A549 (cell line): ENCODE results near the gene UFD1. TPM values are rescaled to one million over a fixed set of nuclear protein-coding genes. Genes with fewer than 3 reads are reported as not detected.

ENCODE experiments used
- ATAC-seq, 2 experiments: fragments of 200-7000 bp in 1 of 2; fragments of >200 bp in 1 of 2; cut with Nextera tagmentation in 1 of 2; cut with Tn5 transposase in 1 of 2; 3 replicates each; pipeline versions ENCODE4 v1.8.0 to v1.9.1; 2018 to 2020; ENCODE audit warnings: mild to moderate bottlenecking in 1 of 2, moderate library complexity in 1 of 2
- CTCF ChIA-PET: fragments of 300-600 bp; sonication (Branson Sonifier 250); formaldehyde crosslinking; extraction: SDS; loops from one replicate; lab custom pipeline; 2021; ENCODE audit warnings: antibody characterized with exemption, inconsistent platforms; lab: Yijun Ruan, JAX
- POLR2A ChIA-PET: fragments of 350-600 bp; formaldehyde crosslinking; extraction: SDS; loops from one replicate; lab custom pipeline; 2021; ENCODE audit warnings: antibody characterized with exemption, inconsistent platforms; lab: Yijun Ruan, JAX
- DNase-seq, 2 experiments: peaks; one replicate each; pipeline versions ENCODE4 v3.0.0 to v3.0.0-alpha.2; 2011 to 2016; ENCODE audit warnings: low read depth in 1 of 2, low spot score in 1 of 2
- FAIRE-seq: peaks from 2 replicates; lab custom pipeline; 2011; peaks lifted over from hg19 to GRCh38; lab: Jason Lieb, UNC
- H3K27ac ChIP-seq, 2 experiments: fragments of >200 bp; sonication (Bioruptor Twin); formaldehyde crosslinking; 3 replicates each; pipeline ENCODE4 v1.5.1; 2016 to 2017
- H3K4me1 ChIP-seq: fragments of >200 bp; sonication (Bioruptor Twin); formaldehyde crosslinking; 3 replicates; pipeline ENCODE4 v1.6.1; 2016
- H3K4me2 ChIP-seq: fragments of >200 bp; sonication (Bioruptor Twin); formaldehyde crosslinking; 3 replicates; pipeline ENCODE4 v1.6.1; 2016
- H3K4me3 ChIP-seq: fragments of >200 bp; sonication (Bioruptor Twin); formaldehyde crosslinking; 3 replicates; pipeline ENCODE4 v1.5.1; 2016
- H3K9me3 ChIP-seq: fragments of >200 bp; sonication (Bioruptor Twin); formaldehyde crosslinking; 3 replicates; pipeline ENCODE4 v1.6.1; 2016
- CBX8 ChIP-seq: fragments of 200-600 bp; sonication (generic); IDR thresholded peaks from 2 replicates; pipeline ENCODE4 v1.6.1; 2016
- EHF ChIP-seq: fragments of 250-450 bp; sonication (Bioruptor Pico); IDR thresholded peaks from 2 replicates; pipeline ENCODE4 v1.5.0; 2020; ENCODE audit warnings: mild to moderate bottlenecking
- EP300 ChIP-seq, 2 experiments: fragments of >200 bp; sonication (Bioruptor Twin); formaldehyde crosslinking; IDR thresholded peaks; 2 replicates in 1 of 2; 3 replicates in 1 of 2; pipeline ENCODE4 v1.6.1; 2016 to 2017
- FOSB ChIP-seq: fragments of 250-450 bp; sonication (Bioruptor Pico); IDR thresholded peaks from 2 replicates; pipeline ENCODE4 v1.5.0; 2020; ENCODE audit warnings: mild to moderate bottlenecking, moderate library complexity
- FOSL2 ChIP-seq, 2 experiments: fragments of 450-650 bp in 1 of 2; fragments of >200 bp in 1 of 2; sonication (Bioruptor Twin) in 1 of 2; formaldehyde crosslinking; IDR thresholded peaks; 2 replicates each; pipeline versions ENCODE4 v1.5.0 to v1.6.1; 2016 to 2020; ENCODE audit warnings: mild to moderate bottlenecking in 1 of 2, moderate library complexity in 1 of 2
- HDAC2 ChIP-seq: fragments of 200-600 bp; sonication (generic); IDR thresholded peaks from 2 replicates; pipeline ENCODE4 v1.6.1; 2016
- HOXA7 ChIP-seq: fragments of 250-450 bp; sonication (Bioruptor Pico); IDR thresholded peaks from 2 replicates; pipeline ENCODE4 v1.5.0; 2020; ENCODE audit warnings: mild to moderate bottlenecking, moderate library complexity
- HOXB5 ChIP-seq: fragments of 250-450 bp; sonication (Bioruptor Pico); IDR thresholded peaks from 2 replicates; pipeline ENCODE4 v1.5.0; 2020; ENCODE audit warnings: mild to moderate bottlenecking, moderate library complexity
- JUNB ChIP-seq: fragments of >200 bp; sonication (Bioruptor Twin); formaldehyde crosslinking; IDR thresholded peaks from 2 replicates; pipeline ENCODE4 v1.6.1; 2016
- MAZ ChIP-seq: fragments of 150-350 bp; IDR thresholded peaks from 2 replicates; pipeline ENCODE4 v1.6.1; 2014; ENCODE audit warnings: antibody characterized with exemption, low read depth, low read length, borderline replicate concordance
- MYC ChIP-seq: IDR thresholded peaks from 2 replicates; pipeline ENCODE4 v1.6.1; 2012; ENCODE audit warnings: mild to moderate bottlenecking, inconsistent platforms, low read length, improper control_type of control experiment, borderline replicate concordance
- NPAS2 ChIP-seq: fragments of 250-450 bp; sonication (Bioruptor Pico); IDR thresholded peaks from 2 replicates; pipeline ENCODE4 v1.8.0; 2022; ENCODE audit warnings: mild to moderate bottlenecking, moderate library complexity, borderline replicate concordance
- NR3C1 ChIP-seq: fragments of >200 bp; sonication (Bioruptor Twin); formaldehyde crosslinking; IDR thresholded peaks from 3 replicates; pipeline ENCODE4 v1.6.1; 2017
- PHF8 ChIP-seq: fragments of 200-600 bp; sonication (generic); IDR thresholded peaks from 2 replicates; pipeline ENCODE4 v1.6.1; 2016; ENCODE audit warnings: low read depth, mild to moderate bottlenecking, antibody characterized with exemption, moderate library complexity, borderline replicate concordance
- RAD21 ChIP-seq, 2 experiments: fragments of >200 bp in 1 of 2; sonication (Bioruptor Twin) in 1 of 2; formaldehyde crosslinking in 1 of 2; IDR thresholded peaks in 1 of 2; conservative IDR thresholded peaks in 1 of 2; 2 replicates in 1 of 2; 3 replicates in 1 of 2; pipeline ENCODE4 v1.6.1; 2012 to 2018; ENCODE audit warnings: inconsistent platforms in 1 of 2
- RCOR1 ChIP-seq: fragments of 150-350 bp; IDR thresholded peaks from 2 replicates; pipeline ENCODE4 v1.6.1; 2014; ENCODE audit warnings: antibody characterized with exemption, low read length, low read depth
- ZC3H11A ChIP-seq: fragments of 450-650 bp; IDR thresholded peaks from 2 replicates; pipeline ENCODE4 v1.6.1; 2014; ENCODE audit warnings: antibody characterized with exemption, mild to moderate bottlenecking
- ZFP36 ChIP-seq: fragments of 450-650 bp; IDR thresholded peaks from 2 replicates; pipeline ENCODE4 v1.6.1; 2014; ENCODE audit warnings: borderline replicate concordance; ENCODE audit not compliant: partially characterized antibody
- WGBS: methylation state at CpG from one replicate; pipeline ENCODE4 v1.1.6; 2017; ENCODE audit errors: missing lambda C conversion rate; 5-methylcytosine and 5-hydroxymethylcytosine counted together
- polyA plus RNA-seq, 4 experiments: library from polyadenylated mRNA; depleted of rRNA in 3 of 4; stranded (reverse); fragments of >200 nt; fragmentation: RNase III in 1 of 4; extraction: RNeasy Plus Mini Kit Qiagen cat#74134 plus additional on column Dnase treatment in 1 of 4; gene quantifications; 2 replicates in 3 of 4; 3 replicates in 1 of 4; pipeline ENCODE4 v1.2.3, GENCODE V29; 2011 to 2017
- TF ChIP-seq, protein P1 (sequence below): fragments of 250-450 bp; sonication (Bioruptor Pico); IDR thresholded peaks from 2 replicates; pipeline ENCODE4 v1.5.0; 2020; ENCODE audit warnings: low read depth, mild to moderate bottlenecking, moderate library complexity
- TF ChIP-seq, protein P2 (sequence below): IDR thresholded peaks from 2 replicates; pipeline ENCODE4 v1.6.1; 2012; ENCODE audit warnings: low read depth, borderline replicate concordance
- TF ChIP-seq, protein P3 (sequence below): fragments of >200 bp; sonication (Bioruptor Twin); formaldehyde crosslinking; IDR thresholded peaks from 3 replicates; pipeline ENCODE4 v1.6.1; 2016
- TF ChIP-seq, protein P4 (sequence below): fragments of >200 bp; sonication (Bioruptor Twin); formaldehyde crosslinking; IDR thresholded peaks from 2 replicates; pipeline ENCODE4 v1.6.1; 2016
- TF ChIP-seq, protein P5 (sequence below): fragments of 200-600 bp; sonication (generic); IDR thresholded peaks from 2 replicates; pipeline ENCODE4 v1.6.1; 2016; ENCODE audit warnings: antibody characterized with exemption, mild to moderate bottlenecking, moderate library complexity

The UFD1 gene
- polyA plus RNA-seq, 2 of the 4 experiments (the other 2 are of a cell fraction), result 95.4 to 96.1 TPM

DNA sequence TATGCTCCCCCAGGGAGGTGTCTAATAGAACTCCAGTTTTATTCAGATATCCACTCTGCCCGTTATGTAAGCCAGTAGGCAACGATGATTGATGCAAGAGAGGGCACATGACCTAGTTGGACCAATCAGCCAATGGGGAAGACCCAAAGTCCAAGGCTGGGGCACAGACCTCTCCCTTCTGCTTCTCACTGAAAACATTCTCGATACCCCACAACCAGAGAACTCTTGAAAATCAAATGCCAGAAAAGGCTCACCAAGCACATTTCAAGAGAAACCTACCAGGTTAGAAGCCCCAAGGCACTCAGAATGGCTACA, 54.9 kb downstream of the UFD1 start (continued):
- TF ChIP-seq HOXB5 (CRISPR knock-in tag), result no peak

DNA sequence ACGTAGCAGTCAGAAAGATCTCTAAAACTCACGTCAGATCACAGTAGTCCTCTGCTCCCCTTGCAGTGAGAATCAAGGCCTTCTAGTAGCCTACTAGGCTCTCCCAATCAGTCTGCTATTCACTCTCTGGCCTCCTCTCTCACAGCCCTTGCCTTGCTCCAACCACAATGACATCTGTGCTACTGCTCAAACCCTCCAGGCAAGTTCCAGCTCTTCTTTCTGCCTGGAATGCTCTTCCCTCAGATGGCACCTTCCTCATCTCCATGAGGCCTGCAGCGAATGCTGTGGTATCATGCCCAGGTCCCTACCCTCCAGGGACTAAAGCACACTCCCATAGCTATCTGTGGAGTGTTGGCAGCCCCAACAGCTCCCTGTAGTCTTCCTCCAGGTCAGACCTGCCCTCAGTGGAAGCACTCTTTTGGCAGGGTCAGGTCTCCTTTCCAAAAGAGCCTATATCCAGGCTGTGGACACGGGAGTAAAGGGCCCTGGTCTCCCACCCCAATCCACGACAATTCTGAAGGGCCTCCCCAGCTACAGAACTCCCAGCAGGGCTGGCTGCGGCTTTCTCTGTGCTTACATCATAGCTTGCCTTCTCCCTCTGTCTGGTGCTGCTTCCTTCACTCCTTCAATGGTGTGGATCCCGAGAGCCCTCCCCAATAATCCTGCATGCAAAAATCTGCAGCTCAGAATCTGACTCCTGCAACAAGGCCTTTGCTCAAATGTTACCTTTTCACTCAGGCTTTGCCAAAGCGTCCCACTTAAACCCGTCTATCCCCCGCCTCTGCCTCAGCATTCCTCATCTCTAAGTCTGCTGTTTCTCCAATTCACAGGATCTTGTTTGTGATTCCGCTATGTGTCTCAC, 56.3 kb downstream of the UFD1 start:
- FAIRE-seq, result no peak
- 93% methylated on average over 11 of the region's 11 CpGs for WGBS
- TF ChIP-seq CBX8 (no peak), EHF (CRISPR knock-in tag) (no peak), HOXA7 (CRISPR knock-in tag) (no peak), JUNB (no peak), RCOR1 (no peak), FOSB (CRISPR knock-in tag) (no peak), ZC3H11A (no peak), RAD21 (conservative IDR thresholded peaks at IDR 0.05 in 1 of 2, IDR thresholded peaks at IDR 0.05 in 1 of 2) (no peak), HDAC2 (no peak)

DNA sequence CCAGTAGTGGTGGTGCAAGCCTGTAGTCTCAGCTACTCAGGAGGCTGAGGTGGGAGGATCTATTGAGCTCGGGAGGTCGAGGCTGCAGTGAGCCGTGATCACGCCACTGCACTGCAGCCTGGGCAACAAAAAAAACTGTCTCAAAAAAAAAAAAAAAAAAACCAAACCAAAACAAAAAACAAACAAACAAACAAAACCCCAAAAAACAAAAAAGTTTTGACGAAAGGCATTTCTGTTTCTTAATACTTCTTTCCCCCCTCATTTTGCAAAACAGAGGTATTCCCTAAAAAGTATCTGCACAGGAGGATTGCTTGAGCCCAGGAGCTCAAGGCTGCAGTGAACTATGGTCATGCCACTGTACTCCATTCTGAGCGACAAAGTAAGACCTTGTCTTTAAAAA, 58.7 kb downstream of the UFD1 start:
- DNase-seq (no peak), ATAC-seq (no peak), FAIRE-seq (no peak)
- no peaks in the 10 kb centered on the region for H3K9me3 ChIP-seq
- ChIA-PET CTCF (interaction anchor here (1.2 kb wide), 2 partner anchors 9 to 120 kb away, joined by 3 read pairs; no protein-coding TSS in a partner anchor), POLR2A (no interaction called here)
- no peak overlapping the region for H3K27ac ChIP-seq
- TF ChIP-seq MYC (no peak), PHF8 (no peak), NPAS2 (CRISPR knock-in tag) (no peak), FOSL2 (IDR thresholded peaks at IDR 0.05) (no peak), FOSL2 (CRISPR knock-in tag; IDR thresholded peaks at IDR 0.05) (no peak), NR3C1 (no peak), MAZ (no peak), EP300 (IDR thresholded peaks at IDR 0.05) (no peak), ZFP36 (no peak)
- TF ChIP-seq, protein P1, sequence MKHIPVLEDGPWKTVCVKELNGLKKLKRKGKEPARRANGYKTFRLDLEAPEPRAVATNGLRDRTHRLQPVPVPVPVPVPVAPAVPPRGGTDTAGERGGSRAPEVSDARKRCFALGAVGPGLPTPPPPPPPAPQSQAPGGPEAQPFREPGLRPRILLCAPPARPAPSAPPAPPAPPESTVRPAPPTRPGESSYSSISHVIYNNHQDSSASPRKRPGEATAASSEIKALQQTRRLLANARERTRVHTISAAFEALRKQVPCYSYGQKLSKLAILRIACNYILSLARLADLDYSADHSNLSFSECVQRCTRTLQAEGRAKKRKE (CRISPR knock-in tag), result no peak
- TF ChIP-seq, protein P2, sequence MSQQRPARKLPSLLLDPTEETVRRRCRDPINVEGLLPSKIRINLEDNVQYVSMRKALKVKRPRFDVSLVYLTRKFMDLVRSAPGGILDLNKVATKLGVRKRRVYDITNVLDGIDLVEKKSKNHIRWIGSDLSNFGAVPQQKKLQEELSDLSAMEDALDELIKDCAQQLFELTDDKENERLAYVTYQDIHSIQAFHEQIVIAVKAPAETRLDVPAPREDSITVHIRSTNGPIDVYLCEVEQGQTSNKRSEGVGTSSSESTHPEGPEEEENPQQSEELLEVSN, result no peak
- TF ChIP-seq, protein P3, sequence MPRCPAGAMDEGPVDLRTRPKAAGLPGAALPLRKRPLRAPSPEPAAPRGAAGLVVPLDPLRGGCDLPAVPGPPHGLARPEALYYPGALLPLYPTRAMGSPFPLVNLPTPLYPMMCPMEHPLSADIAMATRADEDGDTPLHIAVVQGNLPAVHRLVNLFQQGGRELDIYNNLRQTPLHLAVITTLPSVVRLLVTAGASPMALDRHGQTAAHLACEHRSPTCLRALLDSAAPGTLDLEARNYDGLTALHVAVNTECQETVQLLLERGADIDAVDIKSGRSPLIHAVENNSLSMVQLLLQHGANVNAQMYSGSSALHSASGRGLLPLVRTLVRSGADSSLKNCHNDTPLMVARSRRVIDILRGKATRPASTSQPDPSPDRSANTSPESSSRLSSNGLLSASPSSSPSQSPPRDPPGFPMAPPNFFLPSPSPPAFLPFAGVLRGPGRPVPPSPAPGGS, result no peak
- TF ChIP-seq, protein P4, sequence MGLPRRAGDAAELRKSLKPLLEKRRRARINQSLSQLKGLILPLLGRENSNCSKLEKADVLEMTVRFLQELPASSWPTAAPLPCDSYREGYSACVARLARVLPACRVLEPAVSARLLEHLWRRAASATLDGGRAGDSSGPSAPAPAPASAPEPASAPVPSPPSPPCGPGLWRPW, result no peak
- TF ChIP-seq, protein P5, sequence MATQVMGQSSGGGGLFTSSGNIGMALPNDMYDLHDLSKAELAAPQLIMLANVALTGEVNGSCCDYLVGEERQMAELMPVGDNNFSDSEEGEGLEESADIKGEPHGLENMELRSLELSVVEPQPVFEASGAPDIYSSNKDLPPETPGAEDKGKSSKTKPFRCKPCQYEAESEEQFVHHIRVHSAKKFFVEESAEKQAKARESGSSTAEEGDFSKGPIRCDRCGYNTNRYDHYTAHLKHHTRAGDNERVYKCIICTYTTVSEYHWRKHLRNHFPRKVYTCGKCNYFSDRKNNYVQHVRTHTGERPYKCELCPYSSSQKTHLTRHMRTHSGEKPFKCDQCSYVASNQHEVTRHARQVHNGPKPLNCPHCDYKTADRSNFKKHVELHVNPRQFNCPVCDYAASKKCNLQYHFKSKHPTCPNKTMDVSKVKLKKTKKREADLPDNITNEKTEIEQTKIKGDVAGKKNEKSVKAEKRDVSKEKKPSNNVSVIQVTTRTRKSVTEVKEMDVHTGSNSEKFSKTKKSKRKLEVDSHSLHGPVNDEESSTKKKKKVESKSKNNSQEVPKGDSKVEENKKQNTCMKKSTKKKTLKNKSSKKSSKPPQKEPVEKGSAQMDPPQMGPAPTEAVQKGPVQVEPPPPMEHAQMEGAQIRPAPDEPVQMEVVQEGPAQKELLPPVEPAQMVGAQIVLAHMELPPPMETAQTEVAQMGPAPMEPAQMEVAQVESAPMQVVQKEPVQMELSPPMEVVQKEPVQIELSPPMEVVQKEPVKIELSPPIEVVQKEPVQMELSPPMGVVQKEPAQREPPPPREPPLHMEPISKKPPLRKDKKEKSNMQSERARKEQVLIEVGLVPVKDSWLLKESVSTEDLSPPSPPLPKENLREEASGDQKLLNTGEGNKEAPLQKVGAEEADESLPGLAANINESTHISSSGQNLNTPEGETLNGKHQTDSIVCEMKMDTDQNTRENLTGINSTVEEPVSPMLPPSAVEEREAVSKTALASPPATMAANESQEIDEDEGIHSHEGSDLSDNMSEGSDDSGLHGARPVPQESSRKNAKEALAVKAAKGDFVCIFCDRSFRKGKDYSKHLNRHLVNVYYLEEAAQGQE, result no peak
- H3K4me2 ChIP-seq, result no peak overlapping the region
- H3K4me3 ChIP-seq, result no peak overlapping the region
- 95% methylated on average over 6 of the region's 6 CpGs for WGBS
- no peaks in the 10 kb centered on the region for H3K4me1 ChIP-seq

More for the DNA sequence above, 56.3 kb downstream of the UFD1 start:
- H3K4me1 ChIP-seq, result no peaks in the 10 kb centered on the region
- no peak overlapping the region for H3K27ac ChIP-seq
- POLR2A ChIA-PET, result interaction anchor here (0.6 kb wide), 1 partner anchor 11 kb away, joined by 4 read pairs; no protein-coding TSS in a partner anchor
- no peak overlapping the region for H3K4me3 ChIP-seq
- H3K4me2 ChIP-seq, result no peak overlapping the region
- H3K9me3 ChIP-seq, result no peaks in the 10 kb centered on the region
- DNase-seq (no peak), ATAC-seq (no peak; a peak in 1 of 6 replicates)
- CTCF ChIA-PET, result interaction anchor here (0.8 to 1.3 kb wide), 2 partner anchors 12 to 31 kb away, joined by 4 read pairs; no protein-coding TSS in a partner anchor
